ENCODE results near the gene MAP3K13.
A peak's percentile ranks its signal among the peaks of the same experiment; 100 is the strongest.
"Not testable (repeated sequence)": the region's sequence is repeated elsewhere in the genome, so short reads cannot be mapped to it uniquely, and the experiment has no call there.

The MAP3K13 gene

DNA sequence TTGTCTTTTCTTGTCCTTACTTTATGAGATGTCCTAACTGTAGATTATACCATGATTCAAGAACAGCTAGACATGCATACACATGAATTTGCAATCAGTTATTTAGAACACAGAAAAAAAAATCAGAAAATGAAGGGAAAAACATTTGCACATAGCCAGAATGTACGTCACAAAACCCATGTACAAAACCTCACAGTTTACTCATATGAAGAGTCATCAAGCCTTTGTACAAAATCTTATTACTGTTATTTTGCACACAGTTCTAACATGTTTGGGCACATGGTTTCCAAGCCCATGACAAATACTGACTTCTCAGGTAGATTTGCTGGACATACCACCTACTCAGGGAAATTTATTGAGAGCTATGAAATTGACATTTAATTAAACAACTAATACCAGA, 48.2 kb downstream of the MAP3K13 start:
- TF ChIP-seq CTCF (IDR thresholded peaks at IDR 0.05; ENCODE audit: control extremely low read depth, extremely low read depth, low read depth, missing control alignments) = no peak
- POLR2A ChIA-PET = interaction anchor here (0.7 to 1.1 kb wide), 2 partner anchors 12 to 112 kb away, joined by 3 to 5 read pairs; no protein-coding TSS in a partner anchor
- DNase-seq (ENCODE audit: extremely low spot score) = no peak
- CTCF ChIA-PET = interaction anchor here (1.8 kb wide), 1 partner anchor 12 kb away, joined by 4 read pairs; no protein-coding TSS in a partner anchor

DNA sequence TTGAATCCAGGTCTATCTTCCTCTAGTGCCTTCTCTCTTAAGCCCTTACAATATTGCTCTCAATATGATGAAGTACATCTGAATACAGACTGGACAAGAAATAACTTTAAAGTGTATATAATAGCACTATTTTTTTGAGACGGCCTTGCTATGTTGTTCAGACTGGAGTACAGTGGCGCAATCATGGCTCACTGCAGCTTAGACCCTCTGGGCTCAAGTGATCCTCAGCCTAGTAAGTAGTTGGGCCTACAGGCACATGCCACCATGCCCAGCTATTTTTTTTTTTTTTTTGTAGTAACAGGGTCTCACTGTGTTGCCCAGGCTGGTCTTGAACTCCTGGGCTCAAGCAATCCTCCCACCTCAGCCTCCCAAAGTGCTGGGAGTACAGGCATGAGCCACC, 53.6 kb downstream of the MAP3K13 start:
- ChIA-PET POLR2A (interaction anchor here (0.6 kb wide), 1 partner anchor 489 kb away, joined by 3 read pairs; no protein-coding TSS in a partner anchor), CTCF (interaction anchor here (1.0 to 1.6 kb wide), 2 partner anchors 8 to 159 kb away, joined by 3 to 4 read pairs; no protein-coding TSS in a partner anchor)
- no peak for TF ChIP-seq CTCF (IDR thresholded peaks at IDR 0.05; ENCODE audit: control extremely low read depth, extremely low read depth, low read depth, missing control alignments)
- no peak for DNase-seq (ENCODE audit: extremely low spot score)

DNA sequence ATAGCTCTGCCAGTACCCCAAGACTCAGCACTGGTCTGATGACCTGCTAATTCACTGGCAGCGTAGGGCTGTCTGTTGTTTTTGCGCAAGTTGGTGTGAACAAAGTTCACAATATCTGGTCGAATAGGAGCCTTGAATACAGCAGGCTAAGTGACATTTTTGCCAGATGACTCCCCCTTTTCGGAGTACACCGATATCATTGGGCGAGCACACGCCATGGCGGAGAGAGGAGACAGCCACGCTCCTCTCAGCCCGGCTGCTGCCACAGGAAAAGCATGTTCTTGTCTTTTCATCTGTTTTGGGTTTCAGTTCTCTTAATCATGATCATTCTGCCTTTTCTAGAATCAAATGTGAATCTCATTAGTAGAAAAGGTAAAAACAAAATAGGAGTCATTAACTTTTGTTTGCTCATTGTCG, 55.6 kb downstream of the MAP3K13 start:
- CTCF ChIA-PET, POLR2A ChIA-PET: not testable (repeated sequence)
- peak; percentile 22 for DNase-seq (ENCODE audit: extremely low spot score)

DNA sequence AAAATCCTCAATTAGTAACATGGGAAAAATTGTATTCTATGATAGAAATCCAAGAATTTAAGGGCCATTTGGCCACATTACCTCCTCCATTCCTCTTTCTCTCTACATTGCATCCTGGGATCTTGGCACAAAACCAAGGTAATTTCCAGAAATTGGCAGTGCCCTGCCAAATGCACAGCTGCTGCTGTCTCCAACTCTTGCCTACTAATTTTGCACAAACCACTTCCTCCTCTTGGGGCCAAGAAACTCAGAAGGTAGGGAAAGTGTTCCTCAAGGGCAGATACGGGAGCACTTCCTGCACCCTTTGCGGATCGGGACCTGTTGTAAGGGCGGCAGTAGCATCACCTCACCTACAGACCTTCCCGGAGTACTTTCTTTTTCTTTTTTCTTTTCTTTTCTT, 57.8 kb downstream of the MAP3K13 start:
- DNase-seq (ENCODE audit: extremely low spot score) = no peak
- ChIA-PET POLR2A (no interaction called here), CTCF (interaction anchor here (0.9 kb wide), 1 partner anchor 8 kb away, joined by 3 read pairs; no protein-coding TSS in a partner anchor)
- TF ChIP-seq CTCF (IDR thresholded peaks at IDR 0.05; ENCODE audit: control extremely low read depth, extremely low read depth, low read depth, missing control alignments) = no peak

DNA sequence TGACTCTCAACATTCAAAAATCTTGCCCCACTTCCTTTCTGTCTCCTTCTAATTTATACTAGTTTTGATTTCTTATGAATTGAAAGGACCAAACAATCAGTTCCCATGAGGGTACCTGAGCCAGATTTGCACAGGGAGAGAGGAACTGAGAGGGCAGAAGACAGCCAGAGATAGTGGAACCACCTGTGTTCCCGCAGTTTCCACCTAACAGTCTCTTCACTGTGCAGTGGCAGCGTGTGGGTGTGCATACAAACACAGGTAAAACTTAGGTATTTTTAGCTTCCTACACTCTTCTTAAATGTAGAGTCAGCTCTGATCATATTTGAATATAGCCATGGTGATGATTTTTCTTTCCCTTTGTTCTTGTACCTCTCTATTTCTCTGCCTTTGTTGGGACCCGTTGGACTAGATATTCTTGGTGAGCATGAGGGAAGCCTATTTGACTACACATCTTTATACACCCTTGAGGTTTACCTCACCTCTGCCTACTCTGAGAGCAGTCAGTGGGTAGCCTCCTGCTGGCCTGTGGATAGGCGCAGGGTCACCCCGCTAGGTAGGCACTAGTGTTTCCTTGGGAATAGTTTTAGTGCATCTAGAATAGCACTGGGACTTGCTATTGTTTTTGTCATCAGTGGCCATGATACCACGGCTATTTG, 58.8 kb downstream of the MAP3K13 start:
- POLR2A ChIA-PET = no interaction called here
- CTCF ChIA-PET = no interaction called here
- TF ChIP-seq CTCF (IDR thresholded peaks at IDR 0.05; ENCODE audit: control extremely low read depth, extremely low read depth, low read depth, missing control alignments) = no peak
- peak; percentile 30 for DNase-seq (ENCODE audit: extremely low spot score)

GRCh38 chr3:185422677-185423076, 59.7 kb downstream of the MAP3K13 start:
- ChIA-PET CTCF (interaction anchor here (1.1 to 1.9 kb wide), 4 partner anchors 12 to 137 kb away, joined by 3 to 7 read pairs (median 4); no protein-coding TSS in a partner anchor), POLR2A (interaction anchor here (0.6 kb wide), 1 partner anchor 531 kb away, joined by 3 read pairs; no protein-coding TSS in a partner anchor)
- no peak for TF ChIP-seq CTCF (IDR thresholded peaks at IDR 0.05; ENCODE audit: control extremely low read depth, extremely low read depth, low read depth, missing control alignments)
- DNase-seq (ENCODE audit: extremely low spot score) = no peak

DNA sequence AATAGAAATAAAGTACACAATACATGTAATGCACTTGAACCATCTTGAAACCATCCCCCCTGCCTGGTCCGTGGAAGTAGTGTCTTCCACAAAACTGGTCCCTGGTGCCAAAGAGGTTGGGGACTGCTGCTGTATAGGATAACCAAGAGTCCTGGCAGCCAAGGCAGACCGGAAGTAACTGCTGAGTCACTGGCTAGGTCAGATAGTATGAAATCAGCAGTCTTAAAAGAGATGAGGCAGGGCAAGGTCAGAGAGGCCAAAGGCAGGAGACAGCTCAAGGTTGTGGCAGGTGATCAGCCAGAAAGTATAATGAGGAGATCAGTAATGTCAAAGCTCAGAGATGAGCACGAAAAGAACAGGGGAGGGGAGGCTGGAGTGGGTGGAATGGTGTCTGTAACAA, 60.2 kb downstream of the MAP3K13 start:
- no peak for TF ChIP-seq CTCF (IDR thresholded peaks at IDR 0.05; ENCODE audit: control extremely low read depth, extremely low read depth, low read depth, missing control alignments)
- CTCF ChIA-PET = interaction anchor here (1.1 to 1.9 kb wide), 5 partner anchors 12 to 136 kb away, joined by 3 to 7 read pairs (median 4); no protein-coding TSS in a partner anchor
- peak; percentile 29 for DNase-seq (ENCODE audit: extremely low spot score)
- POLR2A ChIA-PET = interaction anchor here (0.6 kb wide), 1 partner anchor 530 kb away, joined by 3 read pairs; no protein-coding TSS in a partner anchor

Data from GM10248 (cell line).